ENCODE results near the gene GATD1.
A peak's percentile ranks its signal among the peaks of the same experiment; 100 is the strongest.

GATD1 gene

DNA sequence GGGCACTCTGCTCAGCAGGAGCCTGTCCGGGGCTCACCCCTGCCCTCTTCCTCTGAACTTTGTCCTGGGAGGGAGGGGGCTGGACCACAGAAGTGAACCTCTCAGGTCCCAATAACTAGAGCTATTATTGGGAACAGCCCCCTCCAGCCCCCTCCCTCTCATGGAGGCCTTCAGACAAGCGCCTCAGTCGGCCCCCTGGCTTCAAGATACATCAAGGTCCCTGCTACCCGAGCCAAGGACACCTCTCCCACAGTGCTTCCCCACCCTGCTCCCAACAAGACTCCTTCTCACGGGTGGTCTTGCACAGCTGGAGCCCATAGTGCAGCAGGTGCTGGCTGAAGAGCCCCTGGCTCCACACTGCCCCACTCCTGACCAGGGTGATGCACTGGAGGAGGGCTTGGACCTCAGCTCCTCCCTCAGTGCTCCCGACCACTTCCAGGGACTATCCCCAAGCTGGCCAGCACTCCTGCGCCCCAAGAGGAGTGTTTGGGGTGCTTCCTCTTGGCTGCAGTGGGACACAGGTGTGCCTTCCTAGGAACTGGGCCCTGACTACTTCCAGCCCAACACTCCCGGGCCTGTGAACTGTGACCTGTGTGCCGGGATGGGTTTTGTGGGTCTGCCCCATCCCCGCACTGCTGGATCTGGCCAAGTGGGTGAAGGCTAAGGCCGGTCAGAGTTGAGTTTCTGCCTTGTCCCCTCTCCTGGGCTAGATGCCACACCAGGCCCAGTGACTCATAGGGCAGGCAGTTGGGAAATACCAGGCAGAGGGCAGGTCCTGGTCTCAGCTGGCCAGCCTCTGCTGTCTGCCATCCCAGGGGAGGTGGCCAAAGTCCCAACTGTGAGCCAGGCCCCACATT is 43.6 kb upstream of the GATD1 start:
- Histone ChIP-seq H3K4me1 (ENCODE audit: control insufficient read depth in 1 of 2, insufficient read depth in 2 of 2, low read length in 2 of 2) (peaks cover 13 to 14% of the 10 kb centered on the region in 2 experiments), H4K8ac (ENCODE audit: low read depth, low read length) (no peak overlapping the region), H2BK5ac (ENCODE audit: low read depth, low read length, poor library complexity) (no peak overlapping the region), H4K91ac (ENCODE audit: low read depth, low read length) (no peak overlapping the region), H2BK12ac (ENCODE audit: low read length) (no peak overlapping the region), H3K27ac (ENCODE audit: low read depth, low read length) (no peak overlapping the region), H3K36me3 (ENCODE audit: control insufficient read depth in 1 of 2, insufficient read depth in 2 of 2, low read length in 2 of 2) (peaks cover 25% of the 10 kb centered on the region in 2 experiments), H3K23ac (ENCODE audit: low read length) (no peak overlapping the region), H2BK120ac (ENCODE audit: insufficient read depth, low read length, poor library complexity) (no peak overlapping the region), H3K4me2 (ENCODE audit: low read length) (peak overlapping the region; percentile 96), H2AFZ (ENCODE audit: insufficient read depth, low read length, poor library complexity) (no peak overlapping the region), H3K4ac (ENCODE audit: low read depth, low read length) (no peak overlapping the region), H3K79me1 (ENCODE audit: low read length) (peaks cover 7% of the 10 kb centered on the region), H3K79me2 (ENCODE audit: control insufficient read depth, insufficient read depth, low read length, poor library complexity) (peaks cover 3% of the 10 kb centered on the region), H4K12ac (ENCODE audit: low read depth, low read length) (no peak overlapping the region), H3K27me3 (ENCODE audit: insufficient read depth, low read length) (no peaks in the 10 kb centered on the region), H3K4me3 (ENCODE audit: low read depth, low read length) (no peak overlapping the region), H3K9me3 (ENCODE audit: insufficient read depth, low read depth, low read length) (peaks cover 2% of the 10 kb centered on the region), H3K9ac (ENCODE audit: low read length) (no peak overlapping the region), H2AK5ac (ENCODE audit: low read length) (no peak overlapping the region), H3K14ac (ENCODE audit: low read length) (no peak overlapping the region), H3K18ac (ENCODE audit: low read length) (no peak overlapping the region)
- DNase-seq, result peak; percentile 66 to 67
- no CpG with 5 or more reads among the region's 11 CpGs for WGBS (ENCODE audit: extremely low coverage, insufficient coverage, insufficient read length)

GRCh38 chr11:819943-820649 is 42.8 kb upstream of the GATD1 start:
- DNase-seq, result peak; percentile 80 to 89
- no peak overlapping the region for H3K9ac ChIP-seq (ENCODE audit: low read length)
- no peak overlapping the region for H2AK5ac ChIP-seq (ENCODE audit: low read length)
- no peak overlapping the region for H3K4ac ChIP-seq (ENCODE audit: low read depth, low read length)
- H3K79me2 ChIP-seq (ENCODE audit: control insufficient read depth, insufficient read depth, low read length, poor library complexity), result peaks cover 3% of the 10 kb centered on the region
- no peak overlapping the region for H3K18ac ChIP-seq (ENCODE audit: low read length)
- H2AFZ ChIP-seq (ENCODE audit: insufficient read depth, low read length, poor library complexity), result no peak overlapping the region
- peaks cover 13 to 14% of the 10 kb centered on the region in 2 experiments for H3K4me1 ChIP-seq (ENCODE audit: control insufficient read depth in 1 of 2, insufficient read depth in 2 of 2, low read length in 2 of 2)
- H2BK12ac ChIP-seq (ENCODE audit: low read length), result no peak overlapping the region
- no peak overlapping the region for H4K8ac ChIP-seq (ENCODE audit: low read depth, low read length)
- peak overlapping the region; percentile 95 for H3K4me3 ChIP-seq (ENCODE audit: low read depth, low read length)
- no CpG with 5 or more reads among the region's 47 CpGs for whole genome bisulfite sequencing (ENCODE audit: extremely low coverage, insufficient coverage, insufficient read length)
- H3K27ac ChIP-seq (ENCODE audit: low read depth, low read length), result no peak overlapping the region
- H2BK120ac ChIP-seq (ENCODE audit: insufficient read depth, low read length, poor library complexity), result no peak overlapping the region
- H3K27me3 ChIP-seq (ENCODE audit: insufficient read depth, low read length), result no peaks in the 10 kb centered on the region
- peaks cover 7% of the 10 kb centered on the region for H3K79me1 ChIP-seq (ENCODE audit: low read length)
- no peak overlapping the region for H4K91ac ChIP-seq (ENCODE audit: low read depth, low read length)
- H2BK5ac ChIP-seq (ENCODE audit: low read depth, low read length, poor library complexity), result no peak overlapping the region
- no peak overlapping the region for H4K12ac ChIP-seq (ENCODE audit: low read depth, low read length)
- H3K23ac ChIP-seq (ENCODE audit: low read length), result no peak overlapping the region
- peak overlapping the region; percentile 96 for H3K4me2 ChIP-seq (ENCODE audit: low read length)
- peaks cover 23 to 25% of the 10 kb centered on the region in 2 experiments for H3K36me3 ChIP-seq (ENCODE audit: control insufficient read depth in 1 of 2, insufficient read depth in 2 of 2, low read length in 2 of 2)
- no peak overlapping the region for H3K14ac ChIP-seq (ENCODE audit: low read length)
- peaks cover 2% of the 10 kb centered on the region for H3K9me3 ChIP-seq (ENCODE audit: insufficient read depth, low read depth, low read length)

GRCh38 chr11:819129-819931 is 42.0 kb upstream of the GATD1 start:
- H3K27ac ChIP-seq (ENCODE audit: low read depth, low read length), result peak overlapping the region; percentile 18
- peak overlapping the region; percentile 8 for H2AK5ac ChIP-seq (ENCODE audit: low read length)
- no peak overlapping the region for H3K4ac ChIP-seq (ENCODE audit: low read depth, low read length)
- peaks cover 15 to 17% of the 10 kb centered on the region in 2 experiments for H3K36me3 ChIP-seq (ENCODE audit: control insufficient read depth in 1 of 2, insufficient read depth in 2 of 2, low read length in 2 of 2)
- H3K18ac ChIP-seq (ENCODE audit: low read length), result peak overlapping the region; percentile 86
- H2BK120ac ChIP-seq (ENCODE audit: insufficient read depth, low read length, poor library complexity), result no peak overlapping the region
- H3K23ac ChIP-seq (ENCODE audit: low read length), result no peak overlapping the region
- peak overlapping the region; percentile 36 for H4K91ac ChIP-seq (ENCODE audit: low read depth, low read length)
- H3K79me1 ChIP-seq (ENCODE audit: low read length), result peaks cover 7% of the 10 kb centered on the region
- H3K79me2 ChIP-seq (ENCODE audit: control insufficient read depth, insufficient read depth, low read length, poor library complexity), result peaks cover 3% of the 10 kb centered on the region
- H2AFZ ChIP-seq (ENCODE audit: insufficient read depth, low read length, poor library complexity), result peak overlapping the region; percentile 50
- peak overlapping the region; percentile 93 for H3K9ac ChIP-seq (ENCODE audit: low read length)
- DNase-seq, result peak; percentile 83 to 90
- H2BK12ac ChIP-seq (ENCODE audit: low read length), result peak overlapping the region; percentile 20
- H3K27me3 ChIP-seq (ENCODE audit: insufficient read depth, low read length), result no peaks in the 10 kb centered on the region
- H3K4me2 ChIP-seq (ENCODE audit: low read length), result peak overlapping the region; percentile 96
- H2BK5ac ChIP-seq (ENCODE audit: low read depth, low read length, poor library complexity), result peak overlapping the region; percentile 10
- H4K8ac ChIP-seq (ENCODE audit: low read depth, low read length), result peak overlapping the region; percentile 81
- no CpG with 5 or more reads among the region's 96 CpGs for WGBS (ENCODE audit: extremely low coverage, insufficient coverage, insufficient read length)
- peak overlapping the region; percentile 63 for H3K14ac ChIP-seq (ENCODE audit: low read length)
- H3K4me3 ChIP-seq (ENCODE audit: low read depth, low read length), result peak overlapping the region; percentile 95
- peaks cover 13 to 14% of the 10 kb centered on the region in 2 experiments for H3K4me1 ChIP-seq (ENCODE audit: control insufficient read depth in 1 of 2, insufficient read depth in 2 of 2, low read length in 2 of 2)
- H4K12ac ChIP-seq (ENCODE audit: low read depth, low read length), result peak overlapping the region; percentile 68
- H3K9me3 ChIP-seq (ENCODE audit: insufficient read depth, low read depth, low read length), result peaks cover 2% of the 10 kb centered on the region
